Measurements from ENCODE around the gene ANO10.
"Not testable (repeated sequence)": the region's sequence is repeated elsewhere in the genome, so short reads cannot be mapped to it uniquely, and the experiment has no call there.

The ANO10 gene

DNA sequence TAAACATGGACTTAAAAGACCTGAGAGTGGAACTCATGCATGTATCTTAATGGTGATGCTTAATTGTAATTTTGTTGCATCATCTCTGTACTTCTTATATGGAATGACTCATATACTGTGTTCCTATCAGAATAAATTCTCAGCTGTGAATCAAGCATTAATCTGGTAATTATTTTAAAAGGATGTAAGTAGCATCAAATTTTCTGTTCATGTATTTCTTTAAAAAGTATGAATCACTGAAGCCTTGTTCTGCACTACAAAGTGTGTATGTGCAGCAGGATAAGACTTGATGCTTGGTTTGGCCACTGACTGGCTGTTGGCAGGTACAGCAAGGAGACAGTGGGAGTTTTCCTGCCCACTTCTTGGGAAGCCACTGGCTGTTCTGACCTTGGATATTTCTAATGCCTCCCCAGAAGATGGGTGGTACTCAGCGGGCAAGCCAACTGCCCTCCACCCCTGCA, 123.9 kb downstream of the ANO10 start:
- H3K79me2 ChIP-seq (ENCODE audit: insufficient read depth, low read length): no peaks in the 10 kb centered on the region
- no peaks in the 10 kb centered on the region for H3F3A ChIP-seq (ENCODE audit: insufficient read depth, low read length)
- no peak overlapping the region for H3K9ac ChIP-seq (ENCODE audit: low read length)
- H3K4me1 ChIP-seq (ENCODE audit: insufficient read depth, low read length, severe bottlenecking): no peaks in the 10 kb centered on the region
- no peaks in the 10 kb centered on the region; the same call in 1 of the 2 replicates for H3K27me3 ChIP-seq (ENCODE audit: insufficient read depth, low read length)
- TF ChIP-seq CTCF (IDR thresholded peaks at IDR 0.05; ENCODE audit: low read length): no peak
- TF ChIP-seq EZH2 (IDR thresholded peaks at IDR 0.05; ENCODE audit: borderline replicate concordance, low read length): no peak
- H3K4me2 ChIP-seq (ENCODE audit: low read length): no peak overlapping the region
- no peaks in the 10 kb centered on the region for H4K20me1 ChIP-seq (ENCODE audit: insufficient read depth, low read length)
- H2AFZ ChIP-seq (ENCODE audit: low read length): no peak overlapping the region
- no peak overlapping the region for H3K27ac ChIP-seq (ENCODE audit: low read depth, low read length, poor library complexity, severe bottlenecking)
- H3K36me3 ChIP-seq (ENCODE audit: insufficient read depth, low read length): no peaks in the 10 kb centered on the region
- no peaks in the 10 kb centered on the region for H3K9me3 ChIP-seq (ENCODE audit: low read length)
- H3K4me3 ChIP-seq (ENCODE audit: low read depth, low read length, poor library complexity, severe bottlenecking): no peak overlapping the region
- H3K9me2 ChIP-seq (ENCODE audit: low read depth, low read length): no peaks in the 10 kb centered on the region

GRCh38 chr3:43497422-43497821, 124.4 kb downstream of the ANO10 start:
- H3K79me2 ChIP-seq (ENCODE audit: insufficient read depth, low read length): no peaks in the 10 kb centered on the region
- no peak overlapping the region for H3K27ac ChIP-seq (ENCODE audit: low read depth, low read length, poor library complexity, severe bottlenecking)
- no peaks in the 10 kb centered on the region; the same call in 1 of the 2 replicates for H3K27me3 ChIP-seq (ENCODE audit: insufficient read depth, low read length)
- H4K20me1 ChIP-seq (ENCODE audit: insufficient read depth, low read length): no peaks in the 10 kb centered on the region
- no peaks in the 10 kb centered on the region for H3K9me3 ChIP-seq (ENCODE audit: low read length)
- H3K36me3 ChIP-seq (ENCODE audit: insufficient read depth, low read length): no peaks in the 10 kb centered on the region
- no peak overlapping the region for H3K4me2 ChIP-seq (ENCODE audit: low read length)
- no peaks in the 10 kb centered on the region for H3K9me2 ChIP-seq (ENCODE audit: low read depth, low read length)
- no peak overlapping the region for H2AFZ ChIP-seq (ENCODE audit: low read length)
- H3K4me3 ChIP-seq (ENCODE audit: low read depth, low read length, poor library complexity, severe bottlenecking): no peak overlapping the region
- no peak for TF ChIP-seq EZH2 (IDR thresholded peaks at IDR 0.05; ENCODE audit: borderline replicate concordance, low read length)
- no peak for TF ChIP-seq CTCF (IDR thresholded peaks at IDR 0.05; ENCODE audit: low read length)
- no peak overlapping the region for H3K9ac ChIP-seq (ENCODE audit: low read length)
- no peaks in the 10 kb centered on the region for H3K4me1 ChIP-seq (ENCODE audit: insufficient read depth, low read length, severe bottlenecking)
- H3F3A ChIP-seq (ENCODE audit: insufficient read depth, low read length): no peaks in the 10 kb centered on the region

GRCh38 chr3:43496740-43497375, 125.0 kb downstream of the ANO10 start:
- TF ChIP-seq CTCF (IDR thresholded peaks at IDR 0.05; ENCODE audit: low read length): no peak
- no peak for TF ChIP-seq EZH2 (IDR thresholded peaks at IDR 0.05; ENCODE audit: borderline replicate concordance, low read length)
- H3K4me3 ChIP-seq (ENCODE audit: low read depth, low read length, poor library complexity, severe bottlenecking): no peak overlapping the region
- H3F3A ChIP-seq (ENCODE audit: insufficient read depth, low read length): no peaks in the 10 kb centered on the region
- no peaks in the 10 kb centered on the region for H3K4me1 ChIP-seq (ENCODE audit: insufficient read depth, low read length, severe bottlenecking)
- no peaks in the 10 kb centered on the region for H3K79me2 ChIP-seq (ENCODE audit: insufficient read depth, low read length)
- no peak overlapping the region for H3K4me2 ChIP-seq (ENCODE audit: low read length)
- H3K9me3 ChIP-seq (ENCODE audit: low read length): no peaks in the 10 kb centered on the region
- H2AFZ ChIP-seq (ENCODE audit: low read length): no peak overlapping the region
- no peak overlapping the region for H3K27ac ChIP-seq (ENCODE audit: low read depth, low read length, poor library complexity, severe bottlenecking)
- no peaks in the 10 kb centered on the region for H3K27me3 ChIP-seq (ENCODE audit: insufficient read depth, low read length)
- H4K20me1 ChIP-seq (ENCODE audit: insufficient read depth, low read length): no peaks in the 10 kb centered on the region
- H3K36me3 ChIP-seq (ENCODE audit: insufficient read depth, low read length): no peaks in the 10 kb centered on the region
- H3K9ac ChIP-seq (ENCODE audit: low read length): no peak overlapping the region
- no peaks in the 10 kb centered on the region for H3K9me2 ChIP-seq (ENCODE audit: low read depth, low read length)

- not testable (repeated sequence) for H3K4me1 ChIP-seq (ENCODE audit: insufficient read depth, low read length, severe bottlenecking); H3K36me3 ChIP-seq (ENCODE audit: insufficient read depth, low read length); H3K4me2 ChIP-seq (ENCODE audit: low read length); H3F3A ChIP-seq (ENCODE audit: insufficient read depth, low read length); H3K9ac ChIP-seq (ENCODE audit: low read length); H3K79me2 ChIP-seq (ENCODE audit: insufficient read depth, low read length); H3K4me3 ChIP-seq (ENCODE audit: low read depth, low read length, poor library complexity, severe bottlenecking); H3K9me2 ChIP-seq (ENCODE audit: low read depth, low read length); H3K9me3 ChIP-seq (ENCODE audit: low read length); H3K27me3 ChIP-seq (ENCODE audit: insufficient read depth, low read length); H2AFZ ChIP-seq (ENCODE audit: low read length); H4K20me1 ChIP-seq (ENCODE audit: insufficient read depth, low read length); H3K27ac ChIP-seq (ENCODE audit: low read depth, low read length, poor library complexity, severe bottlenecking)
Observed at GRCh38 chr3:43492932-43493331, 128.9 kb downstream of the ANO10 start.

DNA sequence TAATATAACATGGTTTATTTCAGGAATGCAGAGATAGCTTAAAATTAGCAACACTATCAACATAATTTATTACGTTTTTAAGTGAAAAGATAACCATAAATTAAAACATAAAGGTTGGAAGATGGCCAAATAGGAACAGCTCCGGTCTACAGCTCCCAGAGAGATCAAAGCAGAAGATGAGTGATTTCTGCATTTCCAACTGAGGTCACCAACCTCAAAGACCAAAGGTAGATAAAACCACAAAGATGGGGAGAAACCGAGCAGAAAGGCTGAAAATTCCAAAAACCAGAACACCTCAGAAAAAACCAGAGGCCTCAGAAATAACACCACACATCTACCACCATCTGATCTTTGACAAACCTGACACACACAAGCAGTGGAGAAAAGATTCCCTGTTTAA, 130.0 kb downstream of the ANO10 start:
- H3K79me2 ChIP-seq (ENCODE audit: insufficient read depth, low read length); H2AFZ ChIP-seq (ENCODE audit: low read length); H3K9me3 ChIP-seq (ENCODE audit: low read length); H3K36me3 ChIP-seq (ENCODE audit: insufficient read depth, low read length); H3K9me2 ChIP-seq (ENCODE audit: low read depth, low read length); H3K27ac ChIP-seq (ENCODE audit: low read depth, low read length, poor library complexity, severe bottlenecking); H3K4me1 ChIP-seq (ENCODE audit: insufficient read depth, low read length, severe bottlenecking); H3K9ac ChIP-seq (ENCODE audit: low read length); H4K20me1 ChIP-seq (ENCODE audit: insufficient read depth, low read length); H3K27me3 ChIP-seq (ENCODE audit: insufficient read depth, low read length); H3K4me2 ChIP-seq (ENCODE audit: low read length); H3F3A ChIP-seq (ENCODE audit: insufficient read depth, low read length); H3K4me3 ChIP-seq (ENCODE audit: low read depth, low read length, poor library complexity, severe bottlenecking): not testable (repeated sequence)

Data from OCI-LY1 (cell line).